OCI-LY7 (cell line): ENCODE measurements around the gene LSG1. TPM values are rescaled to one million over a fixed set of nuclear protein-coding genes. Genes with fewer than 3 reads are reported as not detected.

Source experiments
- BruUV-seq: library from RNA; stranded (reverse); fragments of 400-500 nt; replicated peaks from 2 replicates; lab custom pipeline; 2021; lab: Mats Ljungman, UMichigan
- CTCF ChIA-PET: fragments of 300-600 bp; sonication (Branson Sonifier 250); formaldehyde crosslinking; loops from one replicate; lab custom pipeline; 2022; ENCODE audit warnings: antibody characterized with exemption; ENCODE audit not compliant: unreplicated experiment; lab: Charles Lee
- POLR2A ChIA-PET: fragments of 300-600 bp; sonication (Branson Sonifier 250); formaldehyde crosslinking; loops from one replicate; lab custom pipeline; 2022; ENCODE audit warnings: antibody characterized with exemption; lab: Charles Lee
- DNase-seq: peaks from one replicate; pipeline ENCODE4 v3.0.0-alpha.2; 2015; ENCODE audit warnings: low spot score
- H2AFZ ChIP-seq: fragments of 200-600 bp; sonication (generic), shearing (Covaris generic); 2 replicates; pipeline ENCODE4 v1.6.1; 2014; ENCODE audit warnings: mild to moderate bottlenecking, antibody characterized with exemption, low read length, moderate library complexity
- H3K27ac ChIP-seq: fragments of 200-600 bp; sonication (generic); 2 replicates; pipeline ENCODE4 v1.5.1; 2014; ENCODE audit warnings: mixed run types, low read depth, mild to moderate bottlenecking, moderate library complexity, low read length, inconsistent platforms; ENCODE audit not compliant: poor library complexity, severe bottlenecking
- H3K36me3 ChIP-seq: fragments of 200-600 bp; sonication (generic); 2 replicates; pipeline ENCODE4 v1.6.1; 2014; ENCODE audit warnings: mild to moderate bottlenecking, antibody characterized with exemption, low read length, moderate library complexity, mixed read lengths; ENCODE audit not compliant: insufficient read depth
- H3K4me1 ChIP-seq: fragments of 200-600 bp; sonication (generic); 2 replicates; pipeline ENCODE4 v1.5.1; 2014; ENCODE audit warnings: mild to moderate bottlenecking, low read length; ENCODE audit not compliant: insufficient read depth, poor library complexity, severe bottlenecking
- H3K4me2 ChIP-seq: fragments of 200-600 bp; sonication (generic); 2 replicates; pipeline ENCODE4 v1.6.1; 2014; ENCODE audit warnings: mild to moderate bottlenecking, low read length
- H3K4me3 ChIP-seq: fragments of 200-600 bp; sonication (generic); 2 replicates; pipeline ENCODE4 v1.5.1; 2014; ENCODE audit warnings: mild to moderate bottlenecking, low read depth, low read length; ENCODE audit not compliant: poor library complexity, severe bottlenecking
- H3K79me2 ChIP-seq: fragments of 200-600 bp; sonication (generic); 2 replicates; pipeline ENCODE4 v1.6.1; 2016; ENCODE audit warnings: low read depth, mild to moderate bottlenecking, low read length, moderate library complexity, mixed read lengths; ENCODE audit not compliant: insufficient read depth
- H3K9me2 ChIP-seq: fragments of 200-600 bp; sonication (generic); 2 replicates; pipeline ENCODE4 v1.6.1; 2016; ENCODE audit warnings: mild to moderate bottlenecking, low read length, mixed read lengths; ENCODE audit not compliant: insufficient read depth
- H3K9me3 ChIP-seq: fragments of 200-600 bp; sonication (generic); 2 replicates; pipeline ENCODE4 v1.6.1; 2014; ENCODE audit warnings: mild to moderate bottlenecking, mixed run types, low read length, mixed read lengths
- H4K20me1 ChIP-seq: fragments of 200-600 bp; sonication (generic); 2 replicates; pipeline ENCODE4 v1.6.1; 2014; ENCODE audit warnings: mild to moderate bottlenecking, antibody characterized with exemption, low read length, moderate library complexity, mixed read lengths; ENCODE audit not compliant: insufficient read depth
- CTCF ChIP-seq: fragments of 200-600 bp; sonication (generic); conservative IDR thresholded peaks from 2 replicates; pipeline ENCODE4 v1.5.1; 2014; ENCODE audit warnings: mild to moderate bottlenecking, antibody characterized with exemption, low read length, moderate library complexity, mixed read lengths
- EZH2phosphoT487 ChIP-seq: fragments of 200-600 bp; sonication (generic); IDR thresholded peaks from 2 replicates; pipeline ENCODE4 v1.6.1; 2018; ENCODE audit warnings: low read depth, borderline replicate concordance, mild to moderate bottlenecking, mixed run types, antibody characterized with exemption, low read length, moderate library complexity, mixed read lengths
- intact Hi-C: fragments of 100-400 bp; cut with micrococcal nuclease; formaldehyde crosslinking; loops from one replicate; pipeline ENCODE4 v1.10.0; 2022; ENCODE audit not compliant: unreplicated experiment
- total RNA-seq, 2 experiments: library from RNA; depleted of rRNA in 1 of 2; stranded (reverse); fragments of >200 nt in 1 of 2; shearing (Covaris generic) in 1 of 2; gene quantifications; 2 replicates each; pipeline ENCODE4 v1.2.3, GENCODE V29; 2014 to 2022

The LSG1 gene
- total RNA-seq, 2 experiments from 2014 or later: 44.4 to 52.9 TPM

DNA sequence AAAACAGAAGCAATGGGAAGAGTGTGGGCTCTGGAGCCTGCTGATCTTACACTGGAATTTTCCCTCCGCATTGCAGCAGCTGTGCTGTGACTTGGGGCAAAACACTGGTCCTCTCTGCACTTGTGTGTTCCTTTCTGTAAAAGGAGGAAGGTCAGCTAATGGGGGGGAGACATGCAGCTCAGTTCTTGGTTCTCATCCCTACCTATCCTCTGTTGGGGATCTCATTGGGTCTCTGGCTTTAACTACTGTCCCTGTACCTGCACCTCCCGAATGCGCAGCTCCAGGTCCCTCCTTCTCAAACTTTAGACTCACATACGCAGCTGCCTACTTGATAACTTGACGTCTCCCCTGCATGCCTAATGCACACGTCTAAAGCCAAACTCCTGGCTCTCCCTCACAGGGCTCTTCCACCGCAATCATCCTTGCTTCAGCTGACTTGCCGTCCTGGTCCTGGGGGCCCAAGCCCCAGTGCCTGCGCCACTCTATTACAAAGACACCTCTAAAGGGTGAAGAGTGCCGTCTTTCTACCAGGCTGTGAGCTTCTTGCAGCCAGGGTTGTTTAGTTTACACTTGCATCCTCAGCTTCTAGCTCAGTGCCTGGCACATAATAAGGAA is 32.9 kb downstream of the LSG1 start:
- intact Hi-C loops: no loop called here
- no peaks in the 10 kb centered on the region for H3K79me2 ChIP-seq
- no peak overlapping the region for H2AFZ ChIP-seq
- no peak overlapping the region for H3K4me3 ChIP-seq
- CTCF ChIA-PET: interaction anchor here (1.0 kb wide), 1 partner anchor 32 kb away, joined by 3 read pairs; no protein-coding TSS in a partner anchor
- TF ChIP-seq CTCF: no peak
- no peak for TF ChIP-seq EZH2phosphoT487
- H4K20me1 ChIP-seq: no peaks in the 10 kb centered on the region
- H3K4me1 ChIP-seq: peaks cover 6% of the 10 kb centered on the region
- peaks cover 44% of the 10 kb centered on the region for H3K36me3 ChIP-seq
- no peaks in the 10 kb centered on the region for H3K9me2 ChIP-seq
- no TSS peak for BruUV-seq
- H3K4me2 ChIP-seq: no peak overlapping the region
- H3K9me3 ChIP-seq: no peaks in the 10 kb centered on the region
- no peak overlapping the region for H3K27ac ChIP-seq
- no peak for DNase-seq
- POLR2A ChIA-PET: interaction anchor here (0.7 to 1.3 kb wide), 3 partner anchors 9 to 49 kb away, joined by 3 to 7 read pairs (median 3); no protein-coding TSS in a partner anchor

- TF ChIP-seq EZH2phosphoT487: no peak
- TF ChIP-seq CTCF: no peak
- ChIA-PET CTCF (no interaction called here), POLR2A (interaction anchor here (0.7 to 1.8 kb wide), 3 partner anchors 33 to 52 kb away, joined by 3 to 5 read pairs (median 3); partner anchors contain the start of gene FAM43A)
These were observed 34.2 kb downstream of the LSG1 start for GRCh38 chr3:194637541-194638400.

More at GRCh38 chr3:194637541-194638400, 34.2 kb downstream of the LSG1 start:
- Histone ChIP-seq H3K4me1 (peaks cover 9% of the 10 kb centered on the region), H3K79me2 (no peaks in the 10 kb centered on the region), H3K4me2 (no peak overlapping the region), H2AFZ (no peak overlapping the region), H3K9me3 (no peaks in the 10 kb centered on the region), H3K9me2 (no peaks in the 10 kb centered on the region), H4K20me1 (no peaks in the 10 kb centered on the region), H3K27ac (no peak overlapping the region), H3K36me3 (peaks cover 32% of the 10 kb centered on the region), H3K4me3 (no peak overlapping the region)
- DNase-seq: no peak
- intact Hi-C loops: no loop called here
- BruUV-seq: no TSS peak
